SU-DHL-6 (cell line): Measurements from ENCODE around the gene USP12.
"Not testable (repeated sequence)": the region's sequence is repeated elsewhere in the genome, so short reads cannot be mapped to it uniquely, and the experiment has no call there.

Source experiments
- H2AFZ ChIP-seq: fragments of 200-600 bp; sonication (generic); 2 replicates; pipeline ENCODE4 v1.6.1; 2014; ENCODE audit warnings: low read depth, mild to moderate bottlenecking, moderate library complexity, mixed read lengths, antibody characterized with exemption, low read length; ENCODE audit not compliant: severe bottlenecking
- H3F3A ChIP-seq: fragments of 200-600 bp; shearing (Covaris generic); 2 replicates; pipeline ENCODE4 v1.6.0; 2016; ENCODE audit warnings: antibody characterized with exemption, mild to moderate bottlenecking; ENCODE audit not compliant: insufficient read depth
- H3K27ac ChIP-seq: fragments of 200-600 bp; sonication (generic); 2 replicates; pipeline ENCODE4 v1.5.1; 2016; ENCODE audit warnings: low read depth, mild to moderate bottlenecking, low read length, moderate library complexity, mixed read lengths
- H3K27me3 ChIP-seq: fragments of 200-600 bp; sonication (generic), shearing (Covaris generic); 2 replicates; pipeline ENCODE4 v1.6.0; 2014; ENCODE audit warnings: mild to moderate bottlenecking, low read length
- H3K36me3 ChIP-seq: fragments of 200-600 bp; sonication (generic); 2 replicates; pipeline ENCODE4 v1.6.1; 2014; ENCODE audit warnings: mild to moderate bottlenecking, low read length, mixed read lengths
- H3K4me2 ChIP-seq: fragments of 300-600, 200-600 bp; shearing (Covaris generic), sonication (generic); 2 replicates; pipeline ENCODE4 v1.6.0; 2014; ENCODE audit warnings: low read length, low read depth, mild to moderate bottlenecking; ENCODE audit not compliant: poor library complexity, severe bottlenecking
- H3K4me3 ChIP-seq: fragments of 200-600 bp; sonication (generic); 2 replicates; pipeline ENCODE4 v1.5.1; 2014; ENCODE audit warnings: antibody characterized with exemption, low read length, mild to moderate bottlenecking, mixed read lengths; ENCODE audit not compliant: insufficient read depth, poor library complexity, severe bottlenecking
- H3K79me2 ChIP-seq: fragments of 200-600 bp; sonication (generic); 2 replicates; pipeline ENCODE4 v1.6.1; 2014; ENCODE audit warnings: mild to moderate bottlenecking, low read length, moderate library complexity; ENCODE audit not compliant: insufficient read depth
- H3K9ac ChIP-seq: fragments of 200-600 bp; sonication (generic); 2 replicates; pipeline ENCODE4 v1.7.0; 2014; ENCODE audit warnings: mild to moderate bottlenecking, low read length
- H3K9me2 ChIP-seq: fragments of 200-600 bp; sonication (generic); replicated peaks from 2 replicates; pipeline ENCODE4 v1.6.1; 2014; ENCODE audit warnings: low read length; ENCODE audit not compliant: insufficient read depth
- H3K9me3 ChIP-seq: fragments of 200-600 bp; sonication (generic); 2 replicates; pipeline ENCODE4 v1.6.1; 2014; ENCODE audit warnings: low read length, mixed read lengths; ENCODE audit not compliant: insufficient read depth
- H4K20me1 ChIP-seq: fragments of 200-600 bp; sonication (generic); 2 replicates; pipeline ENCODE4 v1.6.1; 2014; ENCODE audit warnings: low read depth, mild to moderate bottlenecking, antibody characterized with exemption, low read length, moderate library complexity, mixed read lengths
- EZH2phosphoT487 ChIP-seq: fragments of 200-600 bp; sonication (generic), shearing (Covaris generic); conservative IDR thresholded peaks from 2 replicates; pipeline ENCODE4 v1.6.1; 2018; ENCODE audit warnings: mild to moderate bottlenecking, antibody characterized with exemption, low read length, moderate library complexity, mixed read lengths
- TF ChIP-seq, protein P1 (sequence below): fragments of 200-600 bp; sonication (generic); IDR thresholded peaks from one replicate; pipeline ENCODE4 v1.5.1; 2017; ENCODE audit warnings: antibody characterized with exemption, mild to moderate bottlenecking, low read length, moderate library complexity; ENCODE audit not compliant: insufficient read depth, poor library complexity, severe bottlenecking

The USP12 gene

DNA sequence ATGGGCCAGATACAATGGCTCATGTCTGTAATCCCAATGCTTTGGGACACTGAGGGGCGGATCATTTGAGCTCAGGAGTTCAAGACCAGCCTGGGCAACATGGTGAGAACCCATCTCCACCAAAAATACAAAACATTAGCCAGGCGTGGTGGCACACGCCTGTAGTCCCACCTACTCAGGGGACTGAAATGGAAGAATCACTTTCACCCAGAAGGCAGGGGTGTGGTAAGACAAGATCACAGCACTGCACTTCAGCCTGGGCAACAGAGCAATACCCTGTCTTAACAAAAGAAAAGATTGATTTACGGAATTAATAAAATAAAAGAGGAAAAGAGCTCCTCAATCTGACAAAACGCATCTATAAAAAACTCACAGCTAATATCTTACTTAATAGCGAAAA is 22.7 kb downstream of the USP12 start:
- H4K20me1 ChIP-seq: peaks cover 33% of the 10 kb centered on the region
- no peak for TF ChIP-seq EZH2phosphoT487
- TF ChIP-seq, protein P1, sequence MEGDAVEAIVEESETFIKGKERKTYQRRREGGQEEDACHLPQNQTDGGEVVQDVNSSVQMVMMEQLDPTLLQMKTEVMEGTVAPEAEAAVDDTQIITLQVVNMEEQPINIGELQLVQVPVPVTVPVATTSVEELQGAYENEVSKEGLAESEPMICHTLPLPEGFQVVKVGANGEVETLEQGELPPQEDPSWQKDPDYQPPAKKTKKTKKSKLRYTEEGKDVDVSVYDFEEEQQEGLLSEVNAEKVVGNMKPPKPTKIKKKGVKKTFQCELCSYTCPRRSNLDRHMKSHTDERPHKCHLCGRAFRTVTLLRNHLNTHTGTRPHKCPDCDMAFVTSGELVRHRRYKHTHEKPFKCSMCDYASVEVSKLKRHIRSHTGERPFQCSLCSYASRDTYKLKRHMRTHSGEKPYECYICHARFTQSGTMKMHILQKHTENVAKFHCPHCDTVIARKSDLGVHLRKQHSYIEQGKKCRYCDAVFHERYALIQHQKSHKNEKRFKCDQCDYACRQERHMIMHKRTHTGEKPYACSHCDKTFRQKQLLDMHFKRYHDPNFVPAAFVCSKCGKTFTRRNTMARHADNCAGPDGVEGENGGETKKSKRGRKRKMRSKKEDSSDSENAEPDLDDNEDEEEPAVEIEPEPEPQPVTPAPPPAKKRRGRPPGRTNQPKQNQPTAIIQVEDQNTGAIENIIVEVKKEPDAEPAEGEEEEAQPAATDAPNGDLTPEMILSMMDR: no peak
- no peaks in the 10 kb centered on the region for H3K27me3 ChIP-seq

DNA sequence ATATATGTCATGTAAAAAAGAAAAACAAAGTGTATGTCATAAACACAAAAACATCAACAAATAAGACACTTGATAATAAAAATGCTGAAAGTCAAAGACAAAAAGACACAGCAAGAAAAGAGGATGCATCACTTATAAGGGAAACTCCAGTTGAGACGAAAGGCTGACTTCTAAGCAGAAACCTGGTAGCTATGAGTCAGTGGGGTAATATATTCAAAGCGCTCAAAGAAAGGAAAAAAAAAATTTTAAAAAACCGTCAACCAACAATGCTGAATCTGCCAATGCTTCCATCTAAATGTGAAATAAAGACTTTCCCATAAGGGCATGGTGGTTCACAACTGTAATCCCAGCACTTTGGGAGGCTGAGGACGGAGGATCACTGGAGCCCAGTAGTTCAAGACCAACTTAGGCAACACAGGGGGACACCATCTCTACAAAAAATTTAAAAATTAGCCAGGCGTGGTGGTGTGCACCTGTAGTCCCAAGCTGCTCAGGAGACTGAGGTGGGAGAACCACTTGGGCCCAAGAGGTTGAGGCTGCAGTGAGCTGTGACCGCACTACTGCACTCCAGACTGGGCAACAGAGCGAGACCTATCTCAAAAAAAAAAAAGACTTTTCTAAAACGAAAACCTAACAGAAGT is 24.0 kb downstream of the USP12 start:
- H4K20me1 ChIP-seq: peaks cover 33% of the 10 kb centered on the region
- H3K36me3 ChIP-seq: no peaks in the 10 kb centered on the region
- H3K4me3 ChIP-seq: no peak overlapping the region
- no peak overlapping the region for H2AFZ ChIP-seq
- no peak overlapping the region for H3K9ac ChIP-seq
- no peak overlapping the region for H3K4me2 ChIP-seq
- H3K9me3 ChIP-seq: no peaks in the 10 kb centered on the region
- H3K9me2 ChIP-seq: no peaks in the 10 kb centered on the region
- H3F3A ChIP-seq: peaks cover 4% of the 10 kb centered on the region
- TF ChIP-seq, protein P1: no peak
- TF ChIP-seq EZH2phosphoT487: no peak
- H3K27ac ChIP-seq: peak overlapping the region; percentile 10; the same call in 1 of the 2 replicates
- peaks cover 90% of the 10 kb centered on the region for H3K79me2 ChIP-seq
- no peaks in the 10 kb centered on the region for H3K27me3 ChIP-seq

More for the DNA sequence above, 22.7 kb downstream of the USP12 start:
- no peak overlapping the region for H3K27ac ChIP-seq
- no peak overlapping the region for H3K4me2 ChIP-seq
- H3K9me2 ChIP-seq: no peaks in the 10 kb centered on the region
- no peaks in the 10 kb centered on the region for H3K9me3 ChIP-seq
- H2AFZ ChIP-seq: no peak overlapping the region
- H3K4me3 ChIP-seq: no peak overlapping the region
- H3K79me2 ChIP-seq: peaks cover 90% of the 10 kb centered on the region
- H3K36me3 ChIP-seq: no peaks in the 10 kb centered on the region
- H3K9ac ChIP-seq: no peak overlapping the region
- H3F3A ChIP-seq: peaks cover 4% of the 10 kb centered on the region

DNA sequence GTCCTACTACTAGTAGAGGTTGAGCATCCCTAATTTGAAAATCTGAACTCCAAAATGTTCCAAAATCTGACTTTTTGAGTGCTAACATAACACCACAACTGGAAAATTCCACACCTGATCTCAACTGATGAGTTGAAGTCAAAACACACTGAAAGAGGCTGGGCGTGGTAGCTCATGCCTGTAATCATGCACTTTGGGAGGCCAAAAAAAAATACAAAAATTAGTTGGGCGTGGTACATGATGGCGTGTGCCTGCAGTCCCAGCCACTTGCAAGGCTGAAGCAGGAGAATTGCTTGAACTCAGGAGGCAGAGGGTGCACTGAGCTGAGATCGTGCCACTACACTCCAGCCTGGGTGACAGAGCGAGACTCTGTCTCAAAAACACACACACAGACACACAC is 29.9 kb downstream of the USP12 start:
- H3K36me3 ChIP-seq: no peaks in the 10 kb centered on the region
- peaks cover 3% of the 10 kb centered on the region; the same call in 1 of the 2 replicates for H4K20me1 ChIP-seq
- no peaks in the 10 kb centered on the region for H3K27me3 ChIP-seq
- no peak for TF ChIP-seq EZH2phosphoT487
- TF ChIP-seq, protein P1: no peak
- H3K9ac ChIP-seq: no peak overlapping the region
- peaks cover 85% of the 10 kb centered on the region for H3K79me2 ChIP-seq
- H3K9me2 ChIP-seq: no peaks in the 10 kb centered on the region
- H3F3A ChIP-seq: no peaks in the 10 kb centered on the region
- H3K9me3 ChIP-seq: no peaks in the 10 kb centered on the region
- H3K4me3 ChIP-seq: no peak overlapping the region
- no peak overlapping the region for H3K4me2 ChIP-seq
- H2AFZ ChIP-seq: no peak overlapping the region
- no peak overlapping the region for H3K27ac ChIP-seq

DNA sequence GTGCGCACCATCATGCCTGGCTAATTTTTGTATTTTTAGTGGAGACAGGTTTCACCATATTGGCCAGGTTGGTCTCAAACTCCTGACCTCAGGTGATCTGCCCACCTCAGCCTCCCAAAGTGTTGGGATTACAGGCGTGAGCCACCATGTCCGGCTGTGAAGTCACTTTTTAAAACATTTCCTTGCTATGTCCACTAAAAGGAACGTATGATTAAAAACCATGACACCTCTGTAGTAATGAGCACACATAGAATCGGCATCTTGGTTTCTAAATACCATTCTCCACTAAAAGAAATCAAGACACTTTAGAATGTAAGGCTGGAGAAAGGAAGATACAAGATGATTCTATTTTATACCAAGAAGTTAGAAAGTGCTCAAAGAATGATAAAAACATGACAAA is 30.5 kb downstream of the USP12 start:
- not testable (repeated sequence) for H4K20me1 ChIP-seq, H3K36me3 ChIP-seq, H3K4me3 ChIP-seq, H2AFZ ChIP-seq, H3K4me2 ChIP-seq, H3F3A ChIP-seq, H3K27ac ChIP-seq, H3K9me3 ChIP-seq, H3K9ac ChIP-seq, H3K27me3 ChIP-seq, H3K9me2 ChIP-seq
- peaks cover 84% of the 10 kb centered on the region for H3K79me2 ChIP-seq
